Fibroblast of the conjunctiva (primary cell): Measurements from ENCODE around the gene BFSP1.

ENCODE experiments used
- DNase-seq: peaks from one replicate; pipeline ENCODE4 v3.0.0-alpha.2; 2010; ENCODE audit warnings: low read depth

The BFSP1 gene

DNA sequence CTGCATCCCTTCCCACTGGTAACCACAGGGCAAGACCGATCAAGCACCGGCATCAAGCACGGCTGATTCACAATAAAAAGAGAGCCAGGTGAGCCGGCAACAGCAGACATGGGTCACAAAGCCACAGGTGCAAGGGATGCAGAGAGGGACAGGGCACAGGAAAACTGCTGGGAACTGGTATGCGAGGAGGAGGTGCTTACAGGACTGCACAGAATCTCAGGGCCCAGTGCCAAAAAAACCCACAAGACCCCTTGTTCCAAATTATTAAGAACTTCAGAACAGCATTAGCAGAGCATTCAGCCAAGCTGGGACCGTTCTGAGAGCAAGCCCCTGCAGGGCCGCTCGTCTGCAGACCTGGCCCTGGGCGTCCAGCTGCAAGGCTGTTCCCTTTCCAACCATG is 35.4 kb downstream of the BFSP1 start:
- DNase-seq = no peak

- DNase-seq = no peak
These were observed 37.0 kb downstream of the BFSP1 start for GRCh38 chr20:17494201-17494600.

GRCh38 chr20:17493173-17493572 is 38.0 kb downstream of the BFSP1 start:
- no peak for DNase-seq

- DNase-seq = no peak
These were observed 39.7 kb downstream of the BFSP1 start for GRCh38 chr20:17491488-17491887.

DNA sequence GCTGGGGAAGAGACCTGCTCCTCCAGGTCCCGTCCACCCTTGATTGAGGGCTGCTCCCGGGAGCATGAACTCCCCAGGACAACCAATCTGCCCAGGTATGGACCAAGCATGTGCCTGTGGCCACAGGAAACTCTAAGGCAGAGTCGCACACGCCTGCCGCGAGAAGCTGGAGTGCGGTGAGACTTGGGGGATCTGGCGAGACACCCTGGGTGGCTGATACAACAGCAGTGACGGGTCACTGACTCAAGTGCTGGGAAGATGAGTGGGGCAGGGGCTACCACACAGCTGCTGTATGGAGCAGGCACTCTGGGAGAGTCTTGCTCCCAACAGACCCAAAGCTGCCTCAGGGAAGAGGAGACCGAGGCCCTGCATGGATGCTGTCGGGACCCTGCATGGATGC is 40.1 kb downstream of the BFSP1 start:
- DNase-seq = no peak

DNA sequence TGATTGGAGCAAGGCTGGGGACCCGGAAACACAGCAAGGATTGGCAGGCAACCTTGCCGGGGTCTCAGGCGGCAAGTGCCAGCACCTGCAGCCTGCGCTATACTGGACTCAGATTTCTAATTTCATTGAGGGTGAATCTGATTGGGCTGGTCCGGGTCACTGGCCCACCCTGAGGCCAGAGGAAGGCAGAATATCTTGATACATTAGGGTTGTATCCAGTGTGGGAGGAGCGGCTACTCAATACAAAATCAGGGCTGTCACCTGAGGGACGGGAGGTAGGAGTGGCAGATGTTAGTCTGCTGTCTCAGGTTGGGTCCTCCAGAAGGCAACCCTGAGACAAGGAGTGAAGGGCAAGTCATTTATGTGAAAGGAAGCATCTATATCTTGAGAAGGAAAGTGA is 40.7 kb downstream of the BFSP1 start:
- DNase-seq = no peak

DNA sequence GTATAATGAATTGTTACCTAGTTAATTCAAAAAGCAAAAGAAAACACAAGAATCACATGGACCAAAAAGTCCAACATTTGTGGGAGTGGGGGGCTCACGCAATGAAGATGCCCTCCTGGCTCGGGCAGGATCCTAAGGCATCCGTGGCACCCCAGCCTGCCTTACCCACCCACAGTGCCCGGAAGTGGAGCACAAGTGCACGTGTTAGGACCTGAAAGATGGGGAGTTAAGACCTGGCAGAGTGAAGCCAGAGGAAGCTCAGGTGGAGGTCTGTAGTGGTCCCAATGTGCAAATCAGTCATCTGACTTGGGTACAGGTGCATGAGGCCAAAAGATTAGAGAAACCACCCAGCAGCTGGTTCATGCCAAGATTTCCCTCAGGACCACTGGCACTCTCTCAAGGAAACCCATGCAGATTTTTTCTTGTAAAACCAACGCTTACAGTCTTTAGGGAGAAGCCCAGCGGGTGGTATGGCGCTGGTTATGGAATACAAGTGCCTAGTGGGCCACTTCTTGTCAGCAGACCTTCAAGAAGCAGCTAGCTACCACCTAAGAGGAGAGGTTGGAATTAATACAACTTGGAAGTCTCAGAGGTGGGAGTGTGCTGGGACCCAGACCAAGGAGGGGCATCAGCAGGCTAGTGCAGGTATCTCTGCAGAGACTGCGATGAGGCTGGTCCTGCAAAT is 42.1 kb downstream of the BFSP1 start:
- no peak for DNase-seq

DNA sequence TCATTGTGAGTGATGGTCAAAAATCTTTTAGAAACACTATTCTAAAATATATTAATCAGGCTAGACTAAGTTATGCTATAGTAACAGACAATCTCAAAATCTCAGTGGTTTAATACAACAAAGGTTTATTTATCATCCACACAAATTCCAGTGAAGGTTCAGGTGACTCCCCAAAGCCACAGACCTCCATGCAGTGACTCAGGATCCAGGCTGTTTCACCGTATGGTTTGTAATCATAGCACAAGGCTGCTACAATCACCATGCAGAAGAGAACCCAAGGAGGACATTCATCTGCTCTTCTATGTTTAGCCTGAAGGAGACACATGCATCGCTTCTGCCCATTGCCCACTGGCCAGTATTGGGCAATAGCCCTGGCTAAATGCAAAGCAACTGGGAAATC is 46.2 kb downstream of the BFSP1 start:
- no peak for DNase-seq

- DNase-seq = no peak
These were observed 48.6 kb downstream of the BFSP1 start for GRCh38 chr20:17482536-17482935.

DNA sequence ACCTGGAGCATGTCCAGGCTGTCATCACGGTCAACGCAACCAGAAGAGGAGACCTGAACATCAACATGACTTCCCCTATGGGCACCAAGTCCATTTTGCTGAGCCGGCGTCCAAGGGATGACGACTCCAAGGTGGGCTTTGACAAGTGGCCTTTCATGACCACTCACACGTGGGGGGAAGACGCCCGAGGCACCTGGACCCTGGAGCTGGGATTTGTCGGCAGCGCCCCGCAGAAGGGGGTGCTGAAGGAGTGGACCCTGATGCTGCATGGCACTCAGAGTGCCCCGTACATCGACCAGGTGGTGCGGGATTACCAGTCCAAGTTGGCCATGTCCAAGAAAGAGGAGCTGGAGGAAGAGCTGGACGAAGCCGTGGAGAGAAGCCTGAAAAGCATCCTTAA is 49.5 kb downstream of the BFSP1 start:
- no peak for DNase-seq

- DNase-seq = no peak
These were observed 50.5 kb downstream of the BFSP1 start for GRCh38 chr20:17480696-17481095.

- no peak for DNase-seq
These were observed 52.0 kb downstream of the BFSP1 start for GRCh38 chr20:17479063-17479657.

GRCh38 chr20:17473659-17474058 is 57.5 kb downstream of the BFSP1 start:
- no peak for DNase-seq

DNA sequence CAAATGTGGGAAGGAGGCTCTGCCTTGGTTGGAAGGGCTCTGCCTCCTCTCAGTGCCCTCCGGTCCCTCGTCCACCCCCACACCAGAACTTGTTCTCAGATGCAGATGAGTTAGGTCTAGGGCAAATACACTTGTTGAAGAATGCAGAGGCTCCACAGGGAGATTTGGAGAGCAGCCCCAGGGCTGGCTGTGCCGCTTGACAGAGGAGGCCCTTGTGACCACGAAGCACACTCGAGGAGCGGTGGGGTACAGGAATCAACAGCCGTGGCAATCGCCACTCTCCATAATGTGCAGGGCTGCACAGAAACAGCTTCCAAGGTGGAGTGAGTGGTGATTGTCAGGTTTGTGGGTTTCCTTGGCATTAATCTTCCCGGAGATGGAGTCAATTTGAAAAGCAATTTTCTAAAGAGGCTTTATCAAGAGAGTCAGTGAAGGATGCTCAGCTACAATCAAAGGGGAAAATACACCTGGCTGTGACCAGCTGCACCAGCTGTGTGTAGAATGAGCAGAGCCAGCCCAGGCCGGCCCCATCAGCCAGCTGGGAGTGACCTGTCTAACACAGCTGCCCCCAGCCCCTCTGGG is 59.5 kb downstream of the BFSP1 start:
- no peak for DNase-seq

DNA sequence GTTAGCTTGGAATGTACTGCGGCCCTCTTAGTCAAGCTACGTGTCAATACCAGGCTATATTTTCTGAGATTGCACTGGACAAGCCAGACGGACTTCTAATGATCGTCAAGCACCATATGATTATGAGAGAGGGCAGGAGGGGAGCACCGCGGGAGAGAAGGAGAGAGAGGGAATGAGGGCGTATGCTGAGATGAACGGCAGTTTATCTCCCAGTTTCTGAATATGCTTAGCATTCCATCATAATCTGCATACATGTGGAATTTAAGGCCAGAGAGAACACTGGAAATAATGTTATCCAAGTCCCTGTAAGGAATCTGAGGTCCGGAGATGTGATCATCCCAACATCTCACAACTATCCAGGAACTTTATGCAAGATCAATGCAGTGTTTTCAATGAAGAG is 60.2 kb downstream of the BFSP1 start:
- no peak for DNase-seq

DNA sequence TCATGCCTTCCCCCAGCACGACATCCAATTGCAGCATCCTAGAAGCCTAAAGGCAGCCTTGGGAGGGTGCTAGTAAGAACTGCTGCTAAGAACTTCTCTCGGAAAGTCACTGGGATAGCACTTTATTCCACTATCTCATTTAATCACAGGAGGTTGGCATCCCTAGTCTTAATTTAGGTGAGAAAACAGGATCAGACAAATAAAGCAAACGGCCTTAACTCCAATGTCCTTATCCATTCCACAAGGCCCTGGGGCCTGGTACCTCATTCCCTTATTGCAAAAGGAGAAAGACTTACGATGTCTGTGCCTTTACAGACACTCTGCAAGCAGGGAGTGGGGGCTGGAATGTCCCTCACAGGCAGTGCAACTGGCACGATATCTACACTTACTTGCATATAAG is 60.7 kb downstream of the BFSP1 start:
- no peak for DNase-seq

DNA sequence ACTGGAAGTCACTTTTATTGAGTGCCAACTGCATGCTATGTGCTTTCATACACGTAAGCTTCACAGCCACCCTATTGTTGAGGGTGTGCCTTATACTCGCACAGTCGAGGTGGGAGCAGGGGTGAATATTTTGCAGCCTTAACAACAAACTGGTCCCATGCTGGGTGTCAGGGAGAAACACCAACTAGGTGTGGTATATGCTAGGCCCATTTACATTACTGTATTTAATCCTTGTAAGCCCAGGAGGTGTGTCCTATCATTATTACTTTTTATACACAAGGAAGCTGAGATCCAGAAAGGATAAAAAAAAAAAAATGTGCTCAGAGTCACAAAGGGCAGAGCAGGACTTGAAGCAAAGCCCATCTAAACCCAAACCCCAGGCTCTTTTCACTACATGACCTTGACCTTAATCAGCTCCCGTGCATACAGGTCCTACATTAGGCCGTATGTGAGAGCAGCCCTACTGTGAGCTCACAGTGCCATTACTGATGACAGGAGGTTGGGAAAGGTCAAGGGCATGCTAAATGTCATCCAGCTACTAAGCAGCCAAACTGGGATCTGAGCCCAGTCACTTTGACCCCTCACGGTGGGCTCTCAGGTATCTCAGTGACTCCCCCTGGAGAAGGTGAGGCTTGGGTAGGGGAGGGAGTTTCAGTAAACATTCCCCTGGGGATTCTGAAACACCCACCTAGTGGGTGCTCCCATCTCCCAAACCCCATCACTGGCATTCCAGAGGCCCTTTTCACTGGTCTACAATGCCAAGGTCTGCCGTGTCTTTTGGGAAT is 61.7 kb downstream of the BFSP1 start:
- DNase-seq = no peak

- DNase-seq = no peak
These were observed 62.9 kb downstream of the BFSP1 start for GRCh38 chr20:17468073-17468840.

- no peak for DNase-seq
These were observed 64.0 kb downstream of the BFSP1 start for GRCh38 chr20:17467120-17467655.

DNA sequence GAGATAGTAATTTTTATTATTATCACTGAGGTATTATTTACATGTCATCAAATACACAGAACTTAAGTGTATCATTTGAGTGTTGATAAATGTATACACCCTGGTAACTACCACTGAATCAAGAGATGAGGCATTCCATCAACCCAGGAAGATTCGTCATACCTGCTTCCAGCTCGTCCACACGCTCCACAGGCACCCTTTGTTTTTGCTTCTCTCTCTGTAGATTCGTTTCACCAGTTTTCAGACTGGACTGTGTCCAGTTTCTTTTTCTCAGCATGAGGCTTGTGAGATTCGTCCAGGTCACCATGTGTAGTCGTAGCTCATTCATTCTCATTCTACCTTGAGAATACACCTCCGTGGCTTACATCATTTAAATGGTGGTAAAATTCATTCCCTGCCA is 64.5 kb downstream of the BFSP1 start:
- DNase-seq = no peak

GRCh38 chr20:17465236-17465635 is 65.9 kb downstream of the BFSP1 start:
- no peak for DNase-seq

GRCh38 chr20:17463711-17464110 is 67.5 kb downstream of the BFSP1 start:
- no peak for DNase-seq
